ENCODE data around the gene UQCR11. TPM values are rescaled to one million over a fixed set of nuclear protein-coding genes. Genes with fewer than 3 reads are reported as not detected.

UQCR11 gene
- total RNA-seq, 1 donor from 2014 or later = 39.6 TPM

GRCh38 chr19:1634938-1635243 lies 29.6 kb upstream of the UQCR11 start:
- no peak for DNase-seq

GRCh38 chr19:1634242-1634937 lies 29.1 kb upstream of the UQCR11 start:
- DNase-seq = no peak

- no peak for DNase-seq
Observed at GRCh38 chr19:1633269-1633826, 28.1 kb upstream of the UQCR11 start.

- DNase-seq = no peak
Observed at GRCh38 chr19:1632462-1633268, 27.4 kb upstream of the UQCR11 start.

- DNase-seq = no peak
Observed at GRCh38 chr19:1631557-1632100, 26.4 kb upstream of the UQCR11 start.

GRCh38 chr19:1630811-1631210 lies 25.5 kb upstream of the UQCR11 start:
- DNase-seq = no peak

GRCh38 chr19:1630012-1630411 lies 24.8 kb upstream of the UQCR11 start:
- no peak for DNase-seq

GRCh38 chr19:1629256-1629808 lies 24.1 kb upstream of the UQCR11 start:
- DNase-seq = no peak

GRCh38 chr19:1627194-1627593 lies 21.9 kb upstream of the UQCR11 start:
- no peak for DNase-seq

GRCh38 chr19:1626417-1627010 lies 21.3 kb upstream of the UQCR11 start:
- no peak for DNase-seq

GRCh38 chr19:1624458-1624857 lies 19.2 kb upstream of the UQCR11 start:
- DNase-seq = no peak

- DNase-seq = no peak
Observed at GRCh38 chr19:1622541-1622940, 17.3 kb upstream of the UQCR11 start.

- no peak for DNase-seq
Observed at GRCh38 chr19:1622007-1622406, 16.7 kb upstream of the UQCR11 start.

- DNase-seq = no peak
Observed at GRCh38 chr19:1621574-1621973, 16.3 kb upstream of the UQCR11 start.

GRCh38 chr19:1621021-1621420 lies 15.8 kb upstream of the UQCR11 start:
- DNase-seq = no peak

- DNase-seq = no peak
Observed at GRCh38 chr19:1620502-1620901, 15.2 kb upstream of the UQCR11 start.

GRCh38 chr19:1619703-1620102 lies 14.4 kb upstream of the UQCR11 start:
- DNase-seq = no peak

GRCh38 chr19:1619094-1619439 lies 13.8 kb upstream of the UQCR11 start:
- DNase-seq = no peak

- no peak for DNase-seq
Observed at GRCh38 chr19:1618157-1619093, 13.2 kb upstream of the UQCR11 start.

GRCh38 chr19:1616875-1617274 lies 11.6 kb upstream of the UQCR11 start:
- no peak for DNase-seq

- DNase-seq = no peak
Observed at GRCh38 chr19:1616396-1616795, 11.1 kb upstream of the UQCR11 start.
